Mesothelial cell of epicardium (in vitro differentiated cells): Measurements from ENCODE around the gene PRLHR. TPM values are rescaled to one million over a fixed set of nuclear protein-coding genes. Genes with fewer than 3 reads are reported as not detected.

ENCODE experiments used
- DNase-seq, 2 experiments: peaks; one replicate each; pipeline ENCODE4 v3.0.0; 2021; ENCODE audit warnings: low spot score in 2 of 2; ENCODE audit not compliant: unreplicated experiment in 2 of 2
- H3K27ac Mint-ChIP-seq: 2 replicates; pipeline ENCODE4 v1.8.0; 2021; ENCODE audit warnings: mixed read lengths
- H3K27me3 Mint-ChIP-seq: 2 replicates; pipeline ENCODE4 v1.8.0; 2021; ENCODE audit warnings: low read depth, mixed read lengths
- H3K36me3 Mint-ChIP-seq: 2 replicates; pipeline ENCODE4 v1.8.0; 2021; ENCODE audit warnings: mixed read lengths
- H3K4me1 Mint-ChIP-seq: 2 replicates; pipeline ENCODE4 v1.8.0; 2021; ENCODE audit warnings: mixed read lengths
- H3K4me3 Mint-ChIP-seq: 2 replicates; pipeline ENCODE4 v1.8.0; 2021; ENCODE audit warnings: mild to moderate bottlenecking, moderate library complexity, mixed read lengths
- H3K9me3 Mint-ChIP-seq: 2 replicates; pipeline ENCODE4 v1.8.0; 2021; ENCODE audit warnings: mixed read lengths
- CTCF ChIP-seq: fragments of 200-600 bp; sonication (generic); IDR thresholded peaks from one replicate; pipeline ENCODE4 v1.5.0; 2021; ENCODE audit warnings: antibody characterized with exemption; ENCODE audit not compliant: unreplicated experiment
- total RNA-seq: library from RNA; stranded (reverse); gene quantifications from 3 replicates; pipeline ENCODE4 v1.2.1, GENCODE V29; 2021

The PRLHR gene
- total RNA-seq, 1 donor from 2014 or later: not detected

GRCh38 chr10:118562851-118563250 is 32.6 kb downstream of the PRLHR start:
- H3K27ac Mint-ChIP-seq: no peak overlapping the region
- no peaks in the 10 kb centered on the region for H3K4me1 Mint-ChIP-seq

GRCh38 chr10:118557946-118558345 is 37.5 kb downstream of the PRLHR start:
- DNase-seq: no peak
- no peak for TF ChIP-seq CTCF
- peaks cover 38% of the 10 kb centered on the region for H3K27me3 Mint-ChIP-seq
- peaks cover 27% of the 10 kb centered on the region for H3K9me3 Mint-ChIP-seq
- H3K4me1 Mint-ChIP-seq: no peaks in the 10 kb centered on the region
- no peak overlapping the region for H3K4me3 Mint-ChIP-seq
- H3K36me3 Mint-ChIP-seq: no peaks in the 10 kb centered on the region
- H3K27ac Mint-ChIP-seq: no peak overlapping the region

More at GRCh38 chr10:118562851-118563250, 32.6 kb downstream of the PRLHR start:
- DNase-seq: no peak
- no peak for TF ChIP-seq CTCF
- Mint-ChIP-seq H3K27me3 (peaks cover 34% of the 10 kb centered on the region), H3K36me3 (no peaks in the 10 kb centered on the region), H3K9me3 (peaks cover 21% of the 10 kb centered on the region), H3K4me3 (no peak overlapping the region)

- Mint-ChIP-seq H3K4me1 (no peaks in the 10 kb centered on the region), H3K27me3 (peaks cover 79% of the 10 kb centered on the region), H3K27ac (no peak overlapping the region), H3K36me3 (no peaks in the 10 kb centered on the region), H3K4me3 (no peak overlapping the region), H3K9me3 (peaks cover 6% of the 10 kb centered on the region)
- no peak for DNase-seq
- no peak for TF ChIP-seq CTCF
These were observed 43.8 kb downstream of the PRLHR start for GRCh38 chr10:118551535-118552100.

GRCh38 chr10:118547282-118547681 is 48.2 kb downstream of the PRLHR start:
- H3K27me3 Mint-ChIP-seq: peaks cover 82% of the 10 kb centered on the region
- no peak for TF ChIP-seq CTCF
- H3K9me3 Mint-ChIP-seq: no peaks in the 10 kb centered on the region
- DNase-seq: no peak
- H3K4me1 Mint-ChIP-seq: no peaks in the 10 kb centered on the region
- no peak overlapping the region for H3K4me3 Mint-ChIP-seq
- no peaks in the 10 kb centered on the region for H3K36me3 Mint-ChIP-seq
- H3K27ac Mint-ChIP-seq: no peak overlapping the region

GRCh38 chr10:118546479-118546878 is 49.0 kb downstream of the PRLHR start:
- H3K9me3 Mint-ChIP-seq: no peaks in the 10 kb centered on the region
- no peaks in the 10 kb centered on the region for H3K36me3 Mint-ChIP-seq

More at GRCh38 chr10:118546479-118546878, 49.0 kb downstream of the PRLHR start:
- no peak for TF ChIP-seq CTCF
- DNase-seq: no peak
- no peak overlapping the region for H3K4me3 Mint-ChIP-seq
- H3K27ac Mint-ChIP-seq: no peak overlapping the region
- peaks cover 82% of the 10 kb centered on the region for H3K27me3 Mint-ChIP-seq
- no peaks in the 10 kb centered on the region for H3K4me1 Mint-ChIP-seq
